ENCODE measurements around the gene CLP1.

The CLP1 gene

GRCh38 chr11:57657194-57658022 is at the start of gene CLP1:
Gene CLP1 (plus strand): TSS chr11:57657762. CDS start chr11:57659477, 1,715 bp downstream.
- Mint-ChIP-seq H3K27ac (peak within 1 kb of the TSS; percentile 95), H3K36me3 (ENCODE audit: low read depth) (peaks cover 29% of the 10 kb centered on the region), H3K4me1 (ENCODE audit: low read depth) (peaks cover 26% of the 10 kb centered on the region), H3K9me3 (no peaks in the 10 kb centered on the region), H3K27me3 (ENCODE audit: low read depth) (no peaks in the 10 kb centered on the region), H3K4me3 (peak within 1 kb of the TSS; percentile 98)
- peak; percentile 100 for DNase-seq (ENCODE audit: low spot score)

- no peak for DNase-seq (ENCODE audit: low spot score)
Measured at GRCh38 chr11:57610170-57610569, 47.4 kb upstream of the CLP1 start.

DNA sequence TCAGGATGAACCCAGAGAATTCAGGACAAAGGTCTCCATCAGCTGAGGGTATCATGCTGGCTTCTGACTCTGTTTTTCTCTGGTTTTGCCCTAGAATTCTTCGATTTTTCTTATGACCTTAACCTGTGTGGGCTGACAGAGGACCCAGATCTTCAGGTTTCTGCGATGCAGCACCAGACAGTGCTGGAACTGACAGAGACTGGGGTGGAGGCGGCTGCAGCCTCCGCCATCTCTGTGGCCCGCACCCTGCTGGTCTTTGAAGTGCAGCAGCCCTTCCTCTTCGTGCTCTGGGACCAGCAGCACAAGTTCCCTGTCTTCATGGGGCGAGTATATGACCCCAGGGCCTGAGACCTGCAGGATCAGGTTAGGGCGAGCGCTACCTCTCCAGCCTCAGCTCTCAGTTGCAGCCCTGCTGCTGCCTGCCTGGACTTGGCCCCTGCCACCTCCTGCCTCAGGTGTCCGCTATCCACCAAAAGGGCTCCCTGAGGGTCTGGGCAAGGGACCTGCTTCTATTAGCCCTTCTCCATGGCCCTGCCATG is 43.3 kb upstream of the CLP1 start:
- H3K36me3 Mint-ChIP-seq (ENCODE audit: low read depth): no peaks in the 10 kb centered on the region
- H3K9me3 Mint-ChIP-seq: peaks cover 3% of the 10 kb centered on the region
- H3K27ac Mint-ChIP-seq: no peak overlapping the region
- H3K4me1 Mint-ChIP-seq (ENCODE audit: low read depth): no peaks in the 10 kb centered on the region
- no peak overlapping the region for H3K4me3 Mint-ChIP-seq
- peaks cover 6% of the 10 kb centered on the region for H3K27me3 Mint-ChIP-seq (ENCODE audit: low read depth)
- no peak for DNase-seq (ENCODE audit: low spot score)

More at GRCh38 chr11:57610170-57610569, 47.4 kb upstream of the CLP1 start:
- Mint-ChIP-seq H3K9me3 (no peaks in the 10 kb centered on the region), H3K4me3 (no peak overlapping the region), H3K27ac (no peak overlapping the region), H3K27me3 (ENCODE audit: low read depth) (peaks cover 12% of the 10 kb centered on the region), H3K36me3 (ENCODE audit: low read depth) (no peaks in the 10 kb centered on the region), H3K4me1 (ENCODE audit: low read depth) (no peaks in the 10 kb centered on the region)

- Mint-ChIP-seq H3K27ac (no peak overlapping the region), H3K4me1 (ENCODE audit: low read depth) (no peaks in the 10 kb centered on the region), H3K4me3 (no peak overlapping the region), H3K36me3 (ENCODE audit: low read depth) (no peaks in the 10 kb centered on the region), H3K9me3 (peaks cover 4% of the 10 kb centered on the region), H3K27me3 (ENCODE audit: low read depth) (peaks cover 3% of the 10 kb centered on the region)
- DNase-seq (ENCODE audit: low spot score): no peak
Measured at GRCh38 chr11:57615308-57615707, 42.3 kb upstream of the CLP1 start.

DNA sequence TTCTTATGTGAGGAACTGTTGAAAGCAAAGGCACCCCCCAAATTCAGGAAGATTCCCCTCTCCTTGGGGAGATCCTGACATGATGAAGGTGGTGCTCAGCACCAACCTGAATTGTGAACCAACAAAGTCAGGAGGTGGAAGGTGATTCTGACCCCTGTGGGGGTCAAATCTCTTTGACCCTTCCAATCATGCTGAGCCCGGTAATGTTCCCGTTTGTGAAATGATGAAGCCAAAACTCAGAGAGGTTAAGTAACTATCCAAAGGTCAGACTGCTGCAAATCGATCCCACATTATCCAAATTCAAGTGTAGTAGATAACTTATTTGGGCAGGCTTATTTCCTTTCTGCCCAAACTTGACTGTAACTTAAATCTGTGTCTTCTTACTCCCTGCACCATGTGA is 41.0 kb upstream of the CLP1 start:
- H3K4me3 Mint-ChIP-seq: no peak overlapping the region
- H3K27me3 Mint-ChIP-seq (ENCODE audit: low read depth): no peaks in the 10 kb centered on the region
- H3K36me3 Mint-ChIP-seq (ENCODE audit: low read depth): no peaks in the 10 kb centered on the region
- H3K27ac Mint-ChIP-seq: no peak overlapping the region
- H3K4me1 Mint-ChIP-seq (ENCODE audit: low read depth): no peaks in the 10 kb centered on the region
- DNase-seq (ENCODE audit: low spot score): no peak
- peaks cover 15% of the 10 kb centered on the region for H3K9me3 Mint-ChIP-seq

DNA sequence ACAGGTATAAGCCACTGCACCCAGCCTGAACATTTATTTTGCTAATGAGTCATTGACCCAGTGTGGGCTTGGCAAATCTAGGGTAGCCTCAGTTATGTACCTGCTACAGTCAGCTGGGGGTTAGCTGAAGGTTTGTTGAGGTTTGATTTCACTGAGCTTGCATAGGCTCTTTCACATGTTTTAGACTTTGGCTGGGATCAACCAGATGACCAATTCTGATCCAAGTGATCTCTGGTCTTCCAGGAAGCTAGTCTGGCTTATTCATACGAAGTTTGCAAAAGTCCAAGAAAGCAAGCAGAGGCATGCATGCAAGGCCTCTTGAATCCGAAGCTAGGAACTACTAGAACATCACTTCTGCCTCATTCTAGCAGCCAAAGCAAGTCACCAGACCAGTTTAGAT is 39.1 kb upstream of the CLP1 start:
- DNase-seq (ENCODE audit: low spot score): no peak
- Mint-ChIP-seq H3K36me3 (ENCODE audit: low read depth) (no peaks in the 10 kb centered on the region), H3K27me3 (ENCODE audit: low read depth) (no peaks in the 10 kb centered on the region), H3K4me3 (no peak overlapping the region), H3K27ac (no peak overlapping the region), H3K9me3 (peaks cover 15% of the 10 kb centered on the region), H3K4me1 (ENCODE audit: low read depth) (no peaks in the 10 kb centered on the region)

- Mint-ChIP-seq H3K4me3 (no peak overlapping the region), H3K27me3 (ENCODE audit: low read depth) (no peaks in the 10 kb centered on the region), H3K36me3 (ENCODE audit: low read depth) (no peaks in the 10 kb centered on the region), H3K9me3 (peaks cover 15% of the 10 kb centered on the region), H3K4me1 (ENCODE audit: low read depth) (no peaks in the 10 kb centered on the region), H3K27ac (no peak overlapping the region)
- DNase-seq (ENCODE audit: low spot score): no peak
Measured at GRCh38 chr11:57619331-57619730, 38.2 kb upstream of the CLP1 start.

DNA sequence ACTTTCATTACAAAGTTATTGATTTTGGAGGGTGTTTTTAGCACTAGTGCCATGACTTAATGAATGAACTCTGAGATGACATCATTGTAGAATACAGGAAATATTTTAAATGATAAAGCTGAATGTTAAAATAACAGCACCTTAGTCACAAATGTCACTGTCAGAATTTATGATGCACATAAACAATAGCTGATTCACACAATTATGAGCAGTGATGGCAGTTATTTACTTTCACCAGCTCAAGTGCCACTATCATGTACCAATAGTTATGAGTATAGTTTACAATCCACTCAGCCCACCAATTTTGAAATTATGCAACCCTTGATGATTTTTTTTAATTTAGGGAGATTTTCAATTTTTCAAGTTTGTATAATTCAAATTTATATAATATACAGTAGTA is 37.1 kb upstream of the CLP1 start:
- Mint-ChIP-seq H3K27ac (no peak overlapping the region), H3K27me3 (ENCODE audit: low read depth) (no peaks in the 10 kb centered on the region), H3K4me3 (no peak overlapping the region), H3K4me1 (ENCODE audit: low read depth) (no peaks in the 10 kb centered on the region), H3K9me3 (peaks cover 15% of the 10 kb centered on the region), H3K36me3 (ENCODE audit: low read depth) (no peaks in the 10 kb centered on the region)
- no peak for DNase-seq (ENCODE audit: low spot score)

- no peak for DNase-seq (ENCODE audit: low spot score)
- Mint-ChIP-seq H3K27ac (no peak overlapping the region), H3K27me3 (ENCODE audit: low read depth) (no peaks in the 10 kb centered on the region), H3K4me1 (ENCODE audit: low read depth) (no peaks in the 10 kb centered on the region), H3K4me3 (no peak overlapping the region), H3K9me3 (peaks cover 15% of the 10 kb centered on the region), H3K36me3 (ENCODE audit: low read depth) (no peaks in the 10 kb centered on the region)
Measured at GRCh38 chr11:57622263-57622662, 35.3 kb upstream of the CLP1 start.

- H3K27me3 Mint-ChIP-seq (ENCODE audit: low read depth): peaks cover 2% of the 10 kb centered on the region
- H3K27ac Mint-ChIP-seq: no peak overlapping the region
- DNase-seq (ENCODE audit: low spot score): no peak
- no peak overlapping the region for H3K4me3 Mint-ChIP-seq
- H3K4me1 Mint-ChIP-seq (ENCODE audit: low read depth): no peaks in the 10 kb centered on the region
- peaks cover 10% of the 10 kb centered on the region for H3K9me3 Mint-ChIP-seq
- no peaks in the 10 kb centered on the region for H3K36me3 Mint-ChIP-seq (ENCODE audit: low read depth)
Measured at GRCh38 chr11:57624864-57625263, 32.7 kb upstream of the CLP1 start.

- no peaks in the 10 kb centered on the region for H3K9me3 Mint-ChIP-seq
- DNase-seq (ENCODE audit: low spot score): no peak
- no peaks in the 10 kb centered on the region for H3K4me1 Mint-ChIP-seq (ENCODE audit: low read depth)
- no peaks in the 10 kb centered on the region for H3K36me3 Mint-ChIP-seq (ENCODE audit: low read depth)
- H3K27ac Mint-ChIP-seq: no peak overlapping the region
- H3K27me3 Mint-ChIP-seq (ENCODE audit: low read depth): peaks cover 9% of the 10 kb centered on the region
- no peak overlapping the region for H3K4me3 Mint-ChIP-seq
Measured at GRCh38 chr11:57626895-57627294, 30.7 kb upstream of the CLP1 start.

DNA sequence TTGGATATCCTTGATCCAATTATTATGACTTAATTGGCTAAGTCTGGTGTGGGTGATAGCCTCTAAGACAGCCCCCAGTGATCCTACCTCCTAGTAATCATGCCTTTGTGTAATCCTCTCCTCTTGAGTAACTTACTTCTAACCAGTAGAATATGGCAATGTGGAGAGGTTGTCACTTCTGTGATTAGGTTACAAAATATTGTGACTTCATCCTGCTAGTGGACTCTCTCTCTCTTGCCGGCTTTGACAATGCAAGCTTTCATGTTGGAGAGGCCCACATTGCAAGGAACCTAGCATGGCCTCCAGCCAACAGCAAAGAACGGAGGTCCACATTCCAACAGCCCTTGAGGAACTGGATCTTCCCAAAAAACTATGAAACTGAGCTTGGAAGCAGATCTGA is 27.4 kb upstream of the CLP1 start:
- Mint-ChIP-seq H3K27me3 (ENCODE audit: low read depth) (peaks cover 24% of the 10 kb centered on the region), H3K9me3 (no peaks in the 10 kb centered on the region), H3K27ac (no peak overlapping the region), H3K36me3 (ENCODE audit: low read depth) (no peaks in the 10 kb centered on the region), H3K4me3 (no peak overlapping the region), H3K4me1 (ENCODE audit: low read depth) (no peaks in the 10 kb centered on the region)
- no peak for DNase-seq (ENCODE audit: low spot score)

DNA sequence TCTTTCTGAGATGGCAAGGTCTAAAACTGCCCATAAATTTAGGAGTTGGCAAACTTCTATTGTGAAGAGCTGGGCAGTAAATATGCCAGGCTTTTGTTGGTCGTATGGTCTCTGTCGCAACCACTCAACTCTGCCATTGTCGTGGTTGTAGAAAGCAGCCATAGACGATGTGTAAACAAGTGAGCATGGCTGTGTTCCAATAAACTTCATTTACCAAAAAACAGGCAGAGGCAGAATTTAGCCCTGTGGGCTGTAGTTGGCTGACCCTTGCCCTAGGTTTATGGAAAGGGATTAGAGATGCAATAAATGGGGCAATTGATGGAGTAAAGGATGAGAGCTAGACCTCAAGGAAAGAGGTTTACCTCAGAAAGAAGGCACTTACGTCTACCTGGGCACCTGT is 25.4 kb upstream of the CLP1 start:
- H3K9me3 Mint-ChIP-seq: no peaks in the 10 kb centered on the region
- no peaks in the 10 kb centered on the region for H3K36me3 Mint-ChIP-seq (ENCODE audit: low read depth)
- no peak overlapping the region for H3K27ac Mint-ChIP-seq
- peaks cover 29% of the 10 kb centered on the region for H3K27me3 Mint-ChIP-seq (ENCODE audit: low read depth)
- H3K4me3 Mint-ChIP-seq: no peak overlapping the region
- DNase-seq (ENCODE audit: low spot score): no peak
- H3K4me1 Mint-ChIP-seq (ENCODE audit: low read depth): no peaks in the 10 kb centered on the region

DNA sequence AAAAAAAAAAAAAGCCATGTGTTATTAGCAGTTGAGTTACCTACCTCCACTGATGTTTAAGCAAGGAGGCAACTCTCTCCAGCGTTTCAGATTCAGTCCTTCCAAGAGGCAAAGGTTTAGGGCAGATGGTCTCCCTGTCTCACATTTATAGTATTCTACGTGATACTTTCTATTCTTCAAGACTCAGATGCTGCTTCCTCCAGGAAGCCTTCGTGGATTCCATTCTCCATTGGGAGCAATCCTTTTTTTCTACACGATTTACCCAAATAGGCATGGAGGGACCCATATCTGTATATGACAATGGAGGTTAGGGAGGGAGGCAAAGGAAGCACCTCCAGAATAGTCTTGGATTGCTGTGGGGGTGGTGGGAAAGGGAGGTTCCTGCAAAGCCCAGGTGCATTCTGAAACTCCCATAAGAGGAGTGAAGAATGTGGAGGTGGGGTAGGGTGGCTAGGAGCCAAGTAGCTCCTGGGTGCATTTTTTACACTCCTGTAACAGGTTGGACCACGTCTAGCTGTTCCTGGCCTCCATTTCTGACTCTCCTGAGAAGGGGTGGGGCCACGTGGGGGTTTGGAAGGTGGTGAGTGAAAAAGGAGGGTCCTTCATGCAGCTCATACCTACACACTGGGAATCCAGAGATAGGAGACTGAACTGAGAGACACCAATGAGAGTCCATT is 24.0 kb upstream of the CLP1 start:
- peaks cover 4% of the 10 kb centered on the region for H3K4me1 Mint-ChIP-seq (ENCODE audit: low read depth)
- no peaks in the 10 kb centered on the region for H3K9me3 Mint-ChIP-seq
- peaks cover 35% of the 10 kb centered on the region for H3K27me3 Mint-ChIP-seq (ENCODE audit: low read depth)
- H3K27ac Mint-ChIP-seq: no peak overlapping the region
- no peak for DNase-seq (ENCODE audit: low spot score)
- H3K36me3 Mint-ChIP-seq (ENCODE audit: low read depth): no peaks in the 10 kb centered on the region
- no peak overlapping the region for H3K4me3 Mint-ChIP-seq

All from T-helper 2 cell treated with Interferon-gamma antibody and Interleukin-4, amounts not matched to agents 5 μg/mL and 100 μg/mL, for 36 hours (primary cell).